Right lobe of liver (tissue), 6 donors: Measurements from ENCODE around the gene EGFLAM. TPM values are rescaled to one million over a fixed set of nuclear protein-coding genes. Genes with fewer than 3 reads are reported as not detected.
A peak's percentile ranks its signal among the peaks of the same experiment; 100 is the strongest.

Experiments used
- ATAC-seq, 4 donors: fragments of 200-7000 bp; cut with Tn5 transposase; one replicate each; pipeline ENCODE4 v1.9.1; 2020; ENCODE audit warnings: mild to moderate bottlenecking in 4 of 4, moderate library complexity in 4 of 4
- DNase-seq, 3 donors: peaks; one replicate each; pipeline ENCODE4 v3.0.0-alpha.2; 2020
- H3K27ac ChIP-seq, 3 donors: fragments of 200-600 bp; one replicate each; pipeline ENCODE4 v1.8.0; 2022
- H3K27me3 ChIP-seq, 2 donors: fragments of 200-600 bp; one replicate each; pipeline ENCODE4 v1.8.0; 2022
- H3K36me3 ChIP-seq, 4 donors: fragments of 200-600 bp; sonication (generic) in 1 of 4; one replicate each; pipeline versions ENCODE4 v1.5.1 to v1.8.0; 2017 to 2022; ENCODE audit warnings: control low read depth in 1 of 4
- H3K4me1 ChIP-seq, 4 donors: fragments of 200-600 bp; sonication (generic) in 1 of 4; one replicate each; pipeline versions ENCODE4 v1.5.1 to v1.8.0; 2017 to 2022; ENCODE audit warnings: control low read depth in 1 of 4
- H3K4me3 ChIP-seq, 3 donors: fragments of 200-600 bp; one replicate each; pipeline ENCODE4 v1.8.0; 2022
- H3K9me3 ChIP-seq, 4 donors: fragments of 200-600 bp; sonication (generic) in 1 of 4; one replicate each; pipeline versions ENCODE4 v1.5.1 to v1.8.0; 2017 to 2022; ENCODE audit warnings: control low read depth in 1 of 4
- POLR2A ChIP-seq: fragments of 450-650 bp; IDR thresholded peaks from one replicate; pipeline ENCODE4 v1.6.1; 2017; ENCODE audit warnings: antibody characterized with exemption, mild to moderate bottlenecking
- WGBS: methylation state at CpG from one replicate; pipeline ENCODE4 v1.1.6; 2018; ENCODE audit warnings: low coverage, low lambda C conversion rate; ENCODE audit not compliant: insufficient coverage; ENCODE audit errors: missing lambda C conversion rate; 5-methylcytosine and 5-hydroxymethylcytosine counted together
- intact Hi-C, 2 donors: fragments of 100-400 bp; cut with DNase I; formaldehyde crosslinking; loops; one replicate each; pipeline versions ENCODE4 v1.11.2 to v1.14.1; 2022
- total RNA-seq, 6 experiments: library from RNA; depleted of rRNA in 2 of 6; stranded (reverse); fragments of >200 nt in 2 of 6; fragmentation: NEBNext Ultra II Directional in 3 of 6; extraction: Animal tissue kit (Norgen Biotek cat#: 25700) in 3 of 6; gene quantifications; one replicate each; pipeline versions ENCODE4 v1.1.0 to v1.2.4, GENCODE V29; 2016 to 2023
- TF ChIP-seq, protein P1 (sequence below), 4 donors: fragments of 200-600 bp in 3 of 4; fragments of 450-650 bp in 1 of 4; IDR thresholded peaks; one replicate each; pipeline versions ENCODE4 v1.5.1 to v1.8.0; 2016 to 2022; ENCODE audit warnings: antibody characterized with exemption in 4 of 4, mild to moderate bottlenecking in 2 of 4
- donor health status: DM: no; HTN: yes; CAD: no.
- donor health status: DM: no; HTN: no; CAD: no.
- donor health status: DM: no; HTN: no; CAD: no.
- donor health status: DM: no; HTN: yes; CAD: no.
- donor health status: DM: no; HTN: yes; CAD: no.

Gene EGFLAM
- total RNA-seq, 6 experiments from 2014 or later: 0.50 to 6.2 (median 2.3) TPM

DNA sequence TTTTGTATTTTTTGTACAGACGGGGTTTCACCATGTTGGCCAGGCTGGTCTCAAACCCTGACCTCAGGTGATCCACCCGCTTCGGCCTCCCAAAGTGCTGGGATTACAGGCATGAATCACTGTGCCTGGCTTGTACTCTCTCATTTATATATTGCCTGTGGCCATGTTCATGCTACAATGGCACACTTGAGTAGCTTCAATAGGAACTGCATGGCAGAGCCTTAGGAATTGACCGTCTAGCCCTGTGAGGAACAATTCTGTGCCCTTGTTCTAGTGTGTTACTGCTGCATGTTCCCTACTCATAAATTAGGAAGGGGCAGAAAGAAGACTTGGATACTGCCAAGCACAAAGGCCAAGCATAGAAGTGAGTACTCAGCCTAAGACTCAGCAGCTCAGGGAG, 193.8 kb downstream of the EGFLAM start:
- intact Hi-C loops: no loop called here
- WGBS: 95% methylated on average over 3 of the region's 4 CpGs
- no peak for ATAC-seq
- H3K9me3 ChIP-seq: no peaks in the 10 kb centered on the region
- DNase-seq: no peak
- H3K36me3 ChIP-seq: no peaks in the 10 kb centered on the region
- no peak for TF ChIP-seq POLR2A
- TF ChIP-seq, protein P1, sequence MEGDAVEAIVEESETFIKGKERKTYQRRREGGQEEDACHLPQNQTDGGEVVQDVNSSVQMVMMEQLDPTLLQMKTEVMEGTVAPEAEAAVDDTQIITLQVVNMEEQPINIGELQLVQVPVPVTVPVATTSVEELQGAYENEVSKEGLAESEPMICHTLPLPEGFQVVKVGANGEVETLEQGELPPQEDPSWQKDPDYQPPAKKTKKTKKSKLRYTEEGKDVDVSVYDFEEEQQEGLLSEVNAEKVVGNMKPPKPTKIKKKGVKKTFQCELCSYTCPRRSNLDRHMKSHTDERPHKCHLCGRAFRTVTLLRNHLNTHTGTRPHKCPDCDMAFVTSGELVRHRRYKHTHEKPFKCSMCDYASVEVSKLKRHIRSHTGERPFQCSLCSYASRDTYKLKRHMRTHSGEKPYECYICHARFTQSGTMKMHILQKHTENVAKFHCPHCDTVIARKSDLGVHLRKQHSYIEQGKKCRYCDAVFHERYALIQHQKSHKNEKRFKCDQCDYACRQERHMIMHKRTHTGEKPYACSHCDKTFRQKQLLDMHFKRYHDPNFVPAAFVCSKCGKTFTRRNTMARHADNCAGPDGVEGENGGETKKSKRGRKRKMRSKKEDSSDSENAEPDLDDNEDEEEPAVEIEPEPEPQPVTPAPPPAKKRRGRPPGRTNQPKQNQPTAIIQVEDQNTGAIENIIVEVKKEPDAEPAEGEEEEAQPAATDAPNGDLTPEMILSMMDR (IDR thresholded peaks at IDR 0.05): no peak
- H3K4me3 ChIP-seq: no peak overlapping the region
- H3K27ac ChIP-seq: no peak overlapping the region
- no peaks in the 10 kb centered on the region for H3K4me1 ChIP-seq
- no peaks in the 10 kb centered on the region for H3K27me3 ChIP-seq

DNA sequence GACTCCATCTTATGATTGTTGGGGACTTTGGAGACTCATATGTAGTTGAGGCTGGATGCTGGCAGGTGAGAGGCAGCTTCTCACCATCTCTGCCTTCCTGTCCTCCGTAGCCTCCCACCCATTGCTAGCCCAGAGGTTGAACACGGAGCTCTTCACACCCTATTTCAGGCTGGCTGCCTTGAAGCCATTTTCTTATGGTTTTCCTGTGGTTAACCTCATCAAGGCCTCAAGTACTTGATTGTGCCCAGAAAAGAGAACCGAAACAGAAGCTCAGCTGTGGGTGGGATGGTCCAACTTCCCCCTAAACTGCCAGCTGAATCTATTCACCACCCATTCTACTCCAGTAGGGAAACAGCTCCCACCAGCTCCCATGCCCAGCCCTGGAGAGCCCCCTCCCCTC, 195.1 kb downstream of the EGFLAM start:
- 33% methylated on average over 1 of the region's 3 CpGs for WGBS
- peak in 3 of 4 donors; percentile 31 to 56 (median 42) for ATAC-seq

DNA sequence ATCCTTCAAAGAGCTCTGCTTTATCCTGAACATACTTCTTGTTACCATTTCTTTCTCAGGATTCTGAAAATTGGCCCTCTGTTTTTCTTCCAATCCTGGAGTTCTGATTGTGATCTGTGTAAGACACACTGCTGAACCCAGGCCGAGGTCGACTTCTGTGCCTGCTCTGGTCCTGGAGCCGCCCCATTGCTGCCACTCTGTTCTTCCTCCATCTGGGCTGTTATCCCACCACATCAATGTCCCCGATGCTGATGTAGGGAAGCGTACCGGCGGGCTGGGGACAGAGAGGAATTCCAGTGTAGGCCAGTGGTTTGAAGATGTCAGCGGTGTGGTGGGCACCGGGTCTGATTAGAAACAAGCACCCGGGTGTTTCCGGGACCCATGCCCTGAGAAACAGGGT, 195.6 kb downstream of the EGFLAM start:
- TF ChIP-seq, protein P1 (IDR thresholded peaks at IDR 0.05): no peak
- no peak for TF ChIP-seq POLR2A
- intact Hi-C loops: no loop called here
- DNase-seq: no peak
- WGBS: 66% methylated on average over 10 of the region's 11 CpGs
- ATAC-seq: no peak
- Histone ChIP-seq H3K27me3 (no peaks in the 10 kb centered on the region), H3K4me1 (no peaks in the 10 kb centered on the region), H3K36me3 (no peaks in the 10 kb centered on the region), H3K4me3 (no peak overlapping the region), H3K27ac (no peak overlapping the region), H3K9me3 (no peaks in the 10 kb centered on the region)

More for the DNA sequence above, 195.1 kb downstream of the EGFLAM start:
- TF ChIP-seq, protein P1 (IDR thresholded peaks at IDR 0.05): no peak
- TF ChIP-seq POLR2A: no peak
- intact Hi-C loops: no loop called here
- DNase-seq: no peak
- Histone ChIP-seq H3K9me3 (no peaks in the 10 kb centered on the region), H3K27me3 (no peaks in the 10 kb centered on the region), H3K4me1 (no peaks in the 10 kb centered on the region), H3K36me3 (no peaks in the 10 kb centered on the region), H3K4me3 (no peak overlapping the region), H3K27ac (no peak overlapping the region)

DNA sequence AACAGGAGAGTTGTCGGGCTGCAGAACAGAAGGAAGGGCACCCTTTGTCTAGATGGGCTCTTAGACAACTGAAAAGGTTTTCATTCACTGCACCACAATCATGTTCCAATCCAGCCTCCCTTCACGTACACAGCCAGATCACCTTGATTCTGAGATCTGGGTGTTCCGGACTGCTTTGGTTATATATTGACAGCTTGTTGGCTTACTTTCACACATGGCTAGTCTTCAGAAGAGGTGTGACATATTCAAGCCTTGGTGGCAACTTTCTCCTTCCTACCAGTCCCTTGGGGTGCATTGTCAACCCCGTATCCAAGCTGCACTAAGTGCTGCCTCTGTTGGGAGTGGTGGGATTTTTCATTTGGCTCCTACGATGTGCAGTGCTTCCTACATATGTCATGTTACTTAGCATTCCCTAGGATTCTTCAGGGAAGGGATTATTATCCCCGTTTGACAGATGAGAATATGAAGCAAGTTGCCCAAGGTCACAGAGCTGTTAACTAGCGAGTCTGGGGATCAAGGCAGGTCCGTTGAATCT, 197.5 kb downstream of the EGFLAM start:
- Histone ChIP-seq H3K27ac (no peak overlapping the region), H3K27me3 (no peaks in the 10 kb centered on the region), H3K4me1 (no peaks in the 10 kb centered on the region), H3K4me3 (no peak overlapping the region), H3K9me3 (no peaks in the 10 kb centered on the region), H3K36me3 (no peaks in the 10 kb centered on the region)
- peak in 3 of 4 donors; percentile 27 to 52 (median 42) for ATAC-seq
- no peak for DNase-seq
- TF ChIP-seq, protein P1 (IDR thresholded peaks at IDR 0.05): no peak
- TF ChIP-seq POLR2A: no peak
- WGBS: 42% methylated on average over 5 of the region's 8 CpGs
- intact Hi-C loops: no loop called here
